GM12874 (cell line): ENCODE data around the gene UBASH3A.

ENCODE experiments used
- CTCF ChIP-seq: IDR thresholded peaks from 2 replicates; pipeline ENCODE4 v1.5.1; 2011; ENCODE audit warnings: low read depth, mild to moderate bottlenecking, control low read depth, low read length, moderate library complexity; ENCODE audit not compliant: insufficient read depth

UBASH3A gene

GRCh38 chr21:42489006-42489563, 85.4 kb downstream of the UBASH3A start:
- TF ChIP-seq CTCF: no peak

GRCh38 chr21:42489991-42490390, 86.3 kb downstream of the UBASH3A start:
- no peak for TF ChIP-seq CTCF

GRCh38 chr21:42490720-42491119, 87.0 kb downstream of the UBASH3A start:
- TF ChIP-seq CTCF: no peak

- no peak for TF ChIP-seq CTCF
Measured at GRCh38 chr21:42491328-42491727, 87.6 kb downstream of the UBASH3A start.

DNA sequence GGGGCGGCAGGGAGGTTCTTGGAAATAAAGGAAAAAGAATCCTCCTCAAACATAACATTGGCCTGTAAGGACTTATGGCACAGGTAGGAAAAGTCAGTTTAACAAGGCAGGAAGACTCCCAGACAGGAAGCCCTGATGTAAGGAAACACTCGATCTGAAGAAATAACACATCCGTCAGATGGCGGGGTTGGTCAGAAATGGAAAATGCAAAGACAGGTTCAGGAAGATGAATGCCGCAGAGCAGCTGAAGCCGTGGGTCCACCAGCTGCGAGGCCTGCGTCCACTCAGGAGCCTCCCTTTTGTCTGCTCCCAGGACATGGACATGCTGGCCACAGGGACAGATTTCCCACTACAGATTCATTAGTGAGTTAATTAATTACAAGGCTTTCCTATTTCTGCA, 88.5 kb downstream of the UBASH3A start:
- TF ChIP-seq CTCF: no peak

GRCh38 chr21:42493109-42494060, 89.7 kb downstream of the UBASH3A start:
- no peak for TF ChIP-seq CTCF

GRCh38 chr21:42495027-42495426, 91.3 kb downstream of the UBASH3A start:
- TF ChIP-seq CTCF: no peak
